Measurements from ENCODE around the gene SHKBP1. TPM values are rescaled to one million over a fixed set of nuclear protein-coding genes. Genes with fewer than 3 reads are reported as not detected.

SHKBP1 gene
- total RNA-seq, 1 experiment from 2014 or later = 92.9 TPM

DNA sequence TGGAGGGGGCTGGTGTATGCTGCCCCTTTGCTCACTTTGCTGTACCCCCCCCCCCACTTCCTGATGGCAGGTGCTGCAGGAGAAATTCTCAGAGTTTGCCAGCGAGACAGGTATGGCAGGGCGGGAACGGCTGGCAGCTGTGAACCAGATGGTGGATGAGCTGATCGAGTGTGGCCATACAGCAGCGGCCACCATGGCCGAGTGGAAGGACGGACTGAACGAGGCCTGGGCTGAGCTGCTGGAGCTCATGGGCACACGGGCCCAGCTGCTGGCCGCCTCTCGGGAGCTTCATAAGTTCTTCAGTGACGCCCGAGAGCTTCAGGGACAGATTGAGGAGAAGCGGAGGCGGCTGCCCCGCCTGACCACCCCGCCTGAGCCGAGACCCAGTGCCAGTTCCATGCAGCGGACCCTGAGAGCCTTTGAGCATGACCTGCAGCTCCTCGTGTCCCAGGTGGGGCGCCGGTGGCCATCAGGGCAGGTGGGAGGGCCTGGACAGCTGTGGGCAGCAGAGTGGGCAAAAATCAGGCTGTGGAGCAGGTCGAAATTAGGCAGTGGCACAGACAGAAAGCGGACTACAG lies 19.6 kb upstream of the SHKBP1 start:
- no peak overlapping the region for H2BK20ac ChIP-seq (ENCODE audit: low read depth, low read length, poor library complexity, severe bottlenecking)
- no peaks in the 10 kb centered on the region for H3K36me3 Mint-ChIP-seq (ENCODE audit: insufficient read depth in 1 of 3, low read depth in 3 of 3)
- WGBS (ENCODE audit: extremely low coverage, insufficient read length, low lambda C conversion rate) = no CpG with 5 or more reads among the region's 24 CpGs
- H3K9ac ChIP-seq (ENCODE audit: extremely low read depth, insufficient read length, low read length) = no peak overlapping the region
- H2AK5ac ChIP-seq (ENCODE audit: insufficient read length, low read length) = no peak overlapping the region
- H3K4ac ChIP-seq (ENCODE audit: low read depth, low read length) = no peak overlapping the region
- H2AFZ ChIP-seq (ENCODE audit: low read length) = no peak overlapping the region
- no peak overlapping the region for H3K4me3 Mint-ChIP-seq
- H2BK15ac ChIP-seq (ENCODE audit: low read depth, low read length) = no peak overlapping the region
- no peak overlapping the region for H3T11ph ChIP-seq (ENCODE audit: low read length)
- no peaks in the 10 kb centered on the region for H3K9me3 Mint-ChIP-seq
- H3K4me1 ChIP-seq (ENCODE audit: insufficient read depth, low read length) = no peaks in the 10 kb centered on the region
- no peaks in the 10 kb centered on the region for H3K79me1 ChIP-seq (ENCODE audit: insufficient read depth, low read depth, low read length, poor library complexity, severe bottlenecking)
- H4K20me1 ChIP-seq (ENCODE audit: control insufficient read depth, insufficient read depth, insufficient read length) = no peaks in the 10 kb centered on the region
- no peaks in the 10 kb centered on the region for H3K9me3 ChIP-seq (ENCODE audit: control insufficient read depth, low read depth, low read length)
- H3K4me2 ChIP-seq (ENCODE audit: insufficient read depth, insufficient read length, low read length) = no peak overlapping the region
- no peak overlapping the region for H3K18ac ChIP-seq (ENCODE audit: insufficient read length, low read depth, low read length)
- H3K23me2 ChIP-seq (ENCODE audit: insufficient read length, low read depth, low read length, poor library complexity, severe bottlenecking) = peaks cover 2% of the 10 kb centered on the region
- H3K56ac ChIP-seq (ENCODE audit: insufficient read length, low read depth, low read length) = no peak overlapping the region
- no peaks in the 10 kb centered on the region for H3K79me2 ChIP-seq (ENCODE audit: insufficient read depth, low read length)
- no peak overlapping the region for H3K27ac ChIP-seq (ENCODE audit: insufficient read length, low read depth, low read length)
- no peak overlapping the region for H3K27ac Mint-ChIP-seq
- H3K4me1 Mint-ChIP-seq = peaks cover 3 to 15% of the 10 kb centered on the region in 2 experiments
- no peak for DNase-seq
- TF ChIP-seq CTCF (conservative IDR thresholded peaks at IDR 0.05) = no peak
- H2BK5ac ChIP-seq (ENCODE audit: insufficient read length, low read length) = no peak overlapping the region
- no peak overlapping the region for H4K8ac ChIP-seq (replicated peaks; ENCODE audit: insufficient read length, low read depth, low read length)
- H3K23ac ChIP-seq (ENCODE audit: insufficient read length, low read depth, low read length) = no peak overlapping the region
- H3K27me3 ChIP-seq (ENCODE audit: insufficient read depth, low read length) = no peaks in the 10 kb centered on the region; the same call in 1 of the 2 replicates
- no peak overlapping the region for H2BK12ac ChIP-seq (ENCODE audit: insufficient read length, low read depth, low read length)
- no peak overlapping the region for H3K14ac ChIP-seq (ENCODE audit: insufficient read depth, low read length)
- H3K27me3 Mint-ChIP-seq (ENCODE audit: low read depth) = peaks cover 74% of the 10 kb centered on the region
- no peak overlapping the region for H4K5ac ChIP-seq (ENCODE audit: insufficient read length, low read depth, low read length)
- H2BK120ac ChIP-seq (ENCODE audit: low read depth, low read length, poor library complexity, severe bottlenecking) = no peak overlapping the region
- H4K91ac ChIP-seq (ENCODE audit: insufficient read length, low read depth, low read length) = no peak overlapping the region
